ENCODE data around the gene EIPR1. TPM values are rescaled to one million over a fixed set of nuclear protein-coding genes. Genes with fewer than 3 reads are reported as not detected.

EIPR1 gene
- total RNA-seq, 1 experiment from 2014 or later = 42.1 TPM

- peak; percentile 71 for DNase-seq (ENCODE audit: low read depth)
Observed at GRCh38 chr2:3303583-3304406, 73.8 kb downstream of the EIPR1 start.

GRCh38 chr2:3302751-3303582 is 74.7 kb downstream of the EIPR1 start:
- no peak for DNase-seq (ENCODE audit: low read depth)

- DNase-seq (ENCODE audit: low read depth) = no peak
Observed at GRCh38 chr2:3302421-3302750, 75.2 kb downstream of the EIPR1 start.

- DNase-seq (ENCODE audit: low read depth) = no peak
Observed at GRCh38 chr2:3301001-3301400, 76.6 kb downstream of the EIPR1 start.

GRCh38 chr2:3300224-3300995 is 77.2 kb downstream of the EIPR1 start:
- no peak for DNase-seq (ENCODE audit: low read depth)

GRCh38 chr2:3299703-3300102 is 77.9 kb downstream of the EIPR1 start:
- DNase-seq (ENCODE audit: low read depth) = no peak

- DNase-seq (ENCODE audit: low read depth) = no peak
Observed at GRCh38 chr2:3299130-3299529, 78.5 kb downstream of the EIPR1 start.

- no peak for DNase-seq (ENCODE audit: low read depth)
Observed at GRCh38 chr2:3298191-3298590, 79.4 kb downstream of the EIPR1 start.

- no peak for DNase-seq (ENCODE audit: low read depth)
Observed at GRCh38 chr2:3297523-3297922, 80.1 kb downstream of the EIPR1 start.

GRCh38 chr2:3296182-3296972 is 81.2 kb downstream of the EIPR1 start:
- no peak for DNase-seq (ENCODE audit: low read depth)

- no peak for DNase-seq (ENCODE audit: low read depth)
Observed at GRCh38 chr2:3294493-3294892, 83.1 kb downstream of the EIPR1 start.

- no peak for DNase-seq (ENCODE audit: low read depth)
Observed at GRCh38 chr2:3294069-3294468, 83.5 kb downstream of the EIPR1 start.

- DNase-seq (ENCODE audit: low read depth) = no peak
Observed at GRCh38 chr2:3293221-3293620, 84.4 kb downstream of the EIPR1 start.

- no peak for DNase-seq (ENCODE audit: low read depth)
Observed at GRCh38 chr2:3292416-3292815, 85.2 kb downstream of the EIPR1 start.

GRCh38 chr2:3291750-3292149 is 85.9 kb downstream of the EIPR1 start:
- no peak for DNase-seq (ENCODE audit: low read depth)

- DNase-seq (ENCODE audit: low read depth) = no peak
Observed at GRCh38 chr2:3291113-3291512, 86.5 kb downstream of the EIPR1 start.

GRCh38 chr2:3290655-3291054 is 87.0 kb downstream of the EIPR1 start:
- DNase-seq (ENCODE audit: low read depth) = no peak

GRCh38 chr2:3289971-3290370 is 87.6 kb downstream of the EIPR1 start:
- no peak for DNase-seq (ENCODE audit: low read depth)

GRCh38 chr2:3289526-3289925 is 88.1 kb downstream of the EIPR1 start:
- DNase-seq (ENCODE audit: low read depth) = no peak

GRCh38 chr2:3289171-3289515 is 88.5 kb downstream of the EIPR1 start:
- DNase-seq (ENCODE audit: low read depth) = no peak

- DNase-seq (ENCODE audit: low read depth) = peak; percentile 3
Observed at GRCh38 chr2:3288470-3289170, 89.0 kb downstream of the EIPR1 start.

Measured in RPMI7951 (cell line).